Endothelial cell of umbilical vein (primary cell): ENCODE measurements around the gene RAI1.
"Not testable (repeated sequence)": the region's sequence is repeated elsewhere in the genome, so short reads cannot be mapped to it uniquely, and the experiment has no call there.

Experiments
- CTCF ChIP-seq, 2 donors: IDR thresholded peaks; 1 replicate in 1 of 2; 2 replicates in 1 of 2; pipeline ENCODE4 v1.5.1; 2011; ENCODE audit warnings: low read length in 2 of 2, mild to moderate bottlenecking in 2 of 2, moderate library complexity in 2 of 2, control low read depth in 1 of 2, inconsistent platforms in 1 of 2, low read depth in 1 of 2; ENCODE audit not compliant: insufficient read depth in 1 of 2; ENCODE audit errors: extremely low read depth in 1 of 2
- POLR2AphosphoS5 ChIP-seq: IDR thresholded peaks from 2 replicates; pipeline ENCODE4 v1.6.1; 2012; ENCODE audit warnings: low read depth, mild to moderate bottlenecking, control low read depth, low read length, moderate library complexity; ENCODE audit not compliant: insufficient read depth

GRCh38 chr17:17690233-17690632, 9.0 kb downstream of the RAI1 start:
- not testable (repeated sequence) for TF ChIP-seq CTCF (IDR thresholded peaks at IDR 0.05; ENCODE audit: extremely low read depth in 1 of 2, insufficient read depth in 1 of 2, low read depth in 1 of 2, low read length in 2 of 2); POLR2AphosphoS5
